ENCODE results near the gene NRCAM. TPM values are rescaled to one million over a fixed set of nuclear protein-coding genes. Genes with fewer than 3 reads are reported as not detected.

NRCAM gene
- total and polyA plus RNA-seq, 2 of the 8 experiments (the other 6 are each of a cell fraction or from before 2014, with no cell fraction given), result 2.7 to 3.8 TPM

DNA sequence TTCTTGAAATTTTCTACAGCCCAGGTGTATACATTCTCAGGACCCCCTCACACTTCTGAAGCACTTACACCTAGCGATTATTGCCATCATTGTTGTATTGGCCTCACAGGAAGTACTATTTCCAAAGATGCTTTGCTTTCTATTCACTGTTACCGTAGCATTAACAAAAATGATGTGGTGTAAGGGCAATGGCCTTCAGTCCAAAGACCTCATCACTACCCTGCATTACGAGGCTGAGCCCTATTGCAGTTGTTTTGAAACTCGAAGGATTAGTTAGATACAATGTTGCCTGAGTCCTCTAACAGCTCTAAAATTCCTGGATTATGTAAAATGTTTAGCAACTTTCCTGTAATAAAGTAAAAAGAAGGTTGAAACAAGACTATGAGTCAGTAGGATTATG lies 2.9 kb downstream of the NRCAM start:
- no peak overlapping the region for H4K5ac ChIP-seq (ENCODE audit: insufficient read length, low read depth, low read length)
- no peak overlapping the region for H3K18ac ChIP-seq (ENCODE audit: extremely low read depth, low read length)
- H3K23ac ChIP-seq (ENCODE audit: insufficient read length), result no peak overlapping the region
- H3K79me2 ChIP-seq (ENCODE audit: control insufficient read depth in 1 of 2, insufficient read depth in 2 of 2, low read length in 2 of 2), result no peaks in the 10 kb centered on the region
- no peaks in the 10 kb centered on the region for H3K79me1 ChIP-seq (ENCODE audit: low read depth, low read length)
- no peak for DNase-seq (ENCODE audit: low read depth in 1 of 2, low spot score in 2 of 2)
- no peak overlapping the region for H2AFZ ChIP-seq (ENCODE audit: low read length)
- no peaks in the 10 kb centered on the region for H3K36me3 ChIP-seq (ENCODE audit: control insufficient read depth in 2 of 4, insufficient read depth in 4 of 4, low read length in 3 of 4)
- no peak overlapping the region for H2BK5ac ChIP-seq (ENCODE audit: low read depth, low read length)
- peaks cover 6 to 41% (median 30%) of the 10 kb centered on the region in 4 experiments for H3K27me3 ChIP-seq (replicated peaks in 1 of 4; ENCODE audit: control insufficient read depth in 3 of 4, extremely low read depth in 1 of 4, insufficient read depth in 3 of 4, low read length in 3 of 4)
- H3K9me3 ChIP-seq (ENCODE audit: insufficient read depth in 2 of 2, low read depth in 1 of 2, low read length in 1 of 2), result no peaks in the 10 kb centered on the region
- H3K14ac ChIP-seq (ENCODE audit: insufficient read length), result no peak overlapping the region
- H2BK12ac ChIP-seq (ENCODE audit: low read depth, low read length), result no peak overlapping the region
- H3K23me2 ChIP-seq (ENCODE audit: low read depth, low read length), result peaks cover 21% of the 10 kb centered on the region
- no peak overlapping the region; a peak in 1 of 4 replicates for H3K4me2 ChIP-seq (ENCODE audit: insufficient read depth in 1 of 2, low read depth in 2 of 2, low read length in 2 of 2)
- no peak overlapping the region for H2AK5ac ChIP-seq (ENCODE audit: low read depth, low read length)
- no peak overlapping the region for H3K27ac ChIP-seq (ENCODE audit: low read depth, low read length)
- POLR2A ChIA-PET (ENCODE audit: partially characterized antibody), result no interaction called here
- CTCF ChIA-PET (ENCODE audit: partially characterized antibody), result interaction anchor here (0.6 to 2.7 kb wide), 43 partner anchors 9 to 349 kb away, joined by 3 to 37 read pairs (median 5); partner anchors contain the start of gene PNPLA8
- H3K4ac ChIP-seq (replicated peaks; ENCODE audit: insufficient read length, low read depth, low read length), result no peak overlapping the region
- peaks cover 6 to 11% (median 10%) of the 10 kb centered on the region in 4 experiments; a peak in 5 of 7 replicates for H3K4me1 ChIP-seq (replicated peaks in 1 of 4; ENCODE audit: control insufficient read depth in 3 of 4, insufficient read depth in 4 of 4, low read length in 3 of 4)
- no peak overlapping the region for H3K9ac ChIP-seq (replicated peaks in 1 of 4; ENCODE audit: extremely low read depth in 1 of 4, low read depth in 3 of 4, low read length in 3 of 4)
- peaks cover 0 to 1% of the 10 kb centered on the region in 2 experiments for H4K20me1 ChIP-seq (replicated peaks in 1 of 2; ENCODE audit: control insufficient read depth in 1 of 2, insufficient read depth in 2 of 2, low read length in 2 of 2)
- no peak overlapping the region for H2BK15ac ChIP-seq (ENCODE audit: low read length)
- H2BK120ac ChIP-seq (replicated peaks; ENCODE audit: low read depth, low read length), result no peak overlapping the region
- H4K91ac ChIP-seq (replicated peaks; ENCODE audit: insufficient read length, low read length), result no peak overlapping the region
- H3K56ac ChIP-seq (replicated peaks; ENCODE audit: insufficient read length, low read depth, low read length), result no peak overlapping the region
- no peak overlapping the region for H4K8ac ChIP-seq (ENCODE audit: extremely low read depth, insufficient read depth, low read length)
- H2BK20ac ChIP-seq (ENCODE audit: low read length), result no peak overlapping the region
- FAIRE-seq, result no peak
- WGBS, 2 experiments (ENCODE audit: extremely low coverage in 1 of 2, insufficient coverage in 1 of 2, insufficient read length in 1 of 2, insufficient replicate concordance in 2 of 2, low coverage in 1 of 2, low lambda C conversion rate in 2 of 2, missing lambda C conversion rate in 1 of 2), result 85% methylated on average over 4 of the region's 4 CpGs; no CpG with 5 or more reads in 1 of the 2 experiments
- no peak overlapping the region for H3K4me3 ChIP-seq (ENCODE audit: extremely low read depth in 1 of 4, insufficient read depth in 2 of 4, low read depth in 3 of 4, low read length in 4 of 4)
- TF ChIP-seq RFX5 (IDR thresholded peaks at IDR 0.05; ENCODE audit: borderline replicate concordance, low read depth, low read length) (no peak), GTF2F1 (IDR thresholded peaks at IDR 0.05; ENCODE audit: borderline replicate concordance, low read depth, low read length) (no peak), RAD21 (IDR thresholded peaks at IDR 0.05 in 1 of 2, conservative IDR thresholded peaks at IDR 0.05 in 1 of 2; ENCODE audit: low read depth in 2 of 2, low read length in 2 of 2) (no peak), RNF2 (IDR thresholded peaks at IDR 0.05; ENCODE audit: borderline replicate concordance, low read depth, low read length, missing control alignments, poor library complexity, severe bottlenecking) (no peak), TAF1 (IDR thresholded peaks at IDR 0.05; ENCODE audit: low read depth, low read length) (no peak), ATF3 (IDR thresholded peaks at IDR 0.05; ENCODE audit: insufficient read depth, low read depth, low read length) (no peak), HDAC6 (IDR thresholded peaks at IDR 0.05; ENCODE audit: low read depth, low read length) (no peak), RBBP5 (IDR thresholded peaks at IDR 0.05; ENCODE audit: borderline replicate concordance, low read depth, low read length) (no peak), SUZ12 (IDR thresholded peaks at IDR 0.05; ENCODE audit: low read length) (no peak)
- TF ChIP-seq, protein P1, sequence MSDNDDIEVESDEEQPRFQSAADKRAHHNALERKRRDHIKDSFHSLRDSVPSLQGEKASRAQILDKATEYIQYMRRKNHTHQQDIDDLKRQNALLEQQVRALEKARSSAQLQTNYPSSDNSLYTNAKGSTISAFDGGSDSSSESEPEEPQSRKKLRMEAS (IDR thresholded peaks at IDR 0.05), result no peak

Data from H1 (cell line).